Head of caudate nucleus (tissue), 42 donors: Measurements from ENCODE around the gene EML5.
A peak's percentile ranks its signal among the peaks of the same experiment; 100 is the strongest.

Experiments
- DNase-seq, 42 donors: peaks; one replicate each; pipeline versions ENCODE4 v3.0.0 to v3.0.0-alpha.2; 2020 to 2021; ENCODE audit warnings: mixed read lengths in 7 of 42
- intact Hi-C: fragments of 100-400 bp; cut with DNase I; formaldehyde crosslinking; loops from one replicate; pipeline ENCODE4 v1.15.0; 2022

The EML5 gene

DNA sequence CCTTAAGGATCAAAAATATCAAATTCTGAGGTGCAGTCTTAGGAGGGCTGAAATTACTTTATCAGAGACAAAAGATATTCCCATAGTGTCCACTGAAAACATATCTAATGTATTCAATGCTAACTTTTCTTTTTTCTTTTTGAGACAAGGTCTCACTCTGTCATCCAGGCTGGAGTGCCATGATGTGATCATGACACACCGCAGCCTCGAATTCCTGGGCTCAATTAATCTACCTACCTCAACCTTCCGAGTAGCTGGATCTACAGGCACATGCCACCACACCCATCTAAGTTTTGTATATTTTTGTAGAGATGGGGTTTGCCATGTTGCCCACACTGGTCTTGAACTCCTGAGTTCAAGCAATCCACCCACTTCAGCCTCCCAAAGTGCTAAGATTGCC lies 161.7 kb downstream of the EML5 start:
- intact Hi-C loops: no loop called here

DNA sequence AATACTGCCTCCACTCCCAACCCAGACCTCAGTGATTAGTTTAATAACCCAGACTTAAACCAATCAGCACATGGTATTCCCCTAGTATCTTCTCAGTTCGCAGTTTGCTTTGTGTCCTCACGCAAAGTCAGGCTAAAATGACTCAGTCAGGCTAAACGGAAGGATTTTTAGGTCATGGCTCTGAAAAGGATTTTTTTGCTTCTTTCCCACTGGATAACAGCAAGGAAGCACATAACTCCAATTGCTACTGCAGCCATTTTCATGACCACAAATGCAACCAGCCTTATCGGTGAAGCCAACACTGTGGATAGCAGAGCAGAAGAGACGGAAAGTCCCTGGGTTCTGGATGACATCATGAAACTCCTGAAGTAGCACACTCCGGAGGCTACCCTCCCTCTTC lies 162.2 kb downstream of the EML5 start:
- intact Hi-C loops: no loop called here
- no peak for DNase-seq

More for the DNA sequence above, 161.7 kb downstream of the EML5 start:
- no peak for DNase-seq

DNA sequence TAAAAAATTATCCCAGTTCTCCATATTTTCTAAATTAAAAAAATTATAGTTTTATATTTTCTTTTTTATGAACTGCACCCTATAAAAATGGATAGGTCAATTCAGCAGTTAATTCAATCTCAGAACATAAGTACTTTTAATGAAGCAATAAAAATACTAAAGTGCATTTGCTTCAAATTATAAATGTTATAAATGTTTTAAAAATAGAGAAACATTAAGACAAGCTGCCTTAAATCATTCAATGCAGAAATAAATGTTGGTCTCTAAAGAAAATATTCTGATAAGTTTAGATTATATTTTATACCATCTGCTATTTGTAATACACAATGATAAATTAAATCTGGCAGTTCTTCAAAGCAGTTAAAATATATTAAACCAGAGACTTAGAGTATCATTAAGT lies 164.3 kb downstream of the EML5 start:
- DNase-seq: no peak
- intact Hi-C loops: no loop called here

DNA sequence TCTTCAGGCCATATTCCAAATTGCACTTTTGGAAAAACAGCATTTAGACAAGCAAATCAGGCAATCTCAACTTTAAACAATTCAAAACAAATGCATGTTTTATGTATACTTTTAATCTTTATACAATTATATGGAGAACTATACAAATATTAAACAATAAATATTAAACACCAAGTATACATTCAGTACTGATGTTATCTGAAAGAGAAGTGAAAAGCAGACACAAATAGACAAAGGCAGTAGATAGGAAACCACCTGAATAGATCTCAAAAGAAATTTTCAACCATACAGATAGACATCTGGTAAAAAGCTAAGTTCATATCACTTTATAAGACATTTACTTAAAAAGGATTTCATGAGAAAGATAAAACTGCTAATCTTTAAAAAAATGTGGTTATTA lies 164.7 kb downstream of the EML5 start:
- DNase-seq: no peak
- intact Hi-C loops: no loop called here

DNA sequence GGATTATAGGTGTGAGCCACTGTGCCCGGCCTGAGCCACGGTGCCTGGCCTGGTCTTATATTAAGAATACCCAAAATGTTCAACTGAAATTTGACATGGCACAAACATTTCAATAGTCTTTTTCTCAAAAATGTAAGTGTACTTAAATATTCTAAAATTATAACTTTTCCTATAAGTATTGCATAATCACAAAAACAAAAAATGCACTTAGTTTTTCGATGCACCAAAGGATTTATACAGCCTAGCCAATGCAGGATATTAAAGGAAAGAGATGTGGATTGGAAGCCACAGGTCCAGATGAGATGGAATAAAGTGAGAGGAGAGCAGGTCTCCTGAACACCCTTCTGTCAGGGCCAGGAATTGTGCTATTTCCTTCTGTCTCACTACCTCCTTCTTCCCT lies 167.1 kb downstream of the EML5 start:
- no peak for DNase-seq
- intact Hi-C loops: no loop called here

DNA sequence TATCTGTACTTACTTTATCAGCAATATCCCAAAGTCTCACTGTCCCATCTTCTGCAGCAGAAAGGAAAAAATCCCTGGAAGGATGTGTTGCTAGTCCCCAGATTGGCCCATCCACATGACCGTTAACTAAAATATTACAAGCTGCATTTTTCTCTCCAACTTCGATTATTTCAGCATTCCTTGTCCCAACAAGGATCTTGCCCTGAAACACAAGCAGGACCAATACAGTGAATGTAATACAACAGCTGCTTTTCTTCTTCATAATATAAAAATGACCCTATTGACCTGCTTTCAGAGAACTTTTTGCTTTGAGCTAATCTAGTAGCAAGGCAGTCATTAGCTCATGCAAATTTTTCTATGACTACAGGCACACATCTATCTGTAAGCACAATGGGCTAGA lies 171.7 kb downstream of the EML5 start:
- intact Hi-C loops: no loop called here
- no peak for DNase-seq

DNA sequence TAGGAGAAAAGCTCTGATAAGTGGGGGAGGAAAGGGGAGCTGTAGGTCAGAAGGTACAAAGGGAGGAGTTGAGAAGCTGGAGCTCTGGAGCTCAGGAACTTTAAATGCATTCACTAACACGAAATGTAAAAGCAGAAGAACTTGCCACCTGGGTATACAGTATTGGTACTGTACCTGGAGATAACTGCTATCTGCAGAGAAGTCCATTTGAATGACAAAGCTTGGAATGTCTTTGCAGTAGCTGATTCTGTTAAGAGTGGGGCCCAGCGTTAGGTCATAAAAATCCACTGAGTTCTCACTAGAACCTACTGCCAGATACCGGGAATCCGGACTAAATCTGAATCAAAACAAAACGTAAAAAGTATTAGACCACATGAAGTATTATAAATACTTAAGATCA lies 174.3 kb downstream of the EML5 start:
- intact Hi-C loops: no loop called here
- DNase-seq: no peak

DNA sequence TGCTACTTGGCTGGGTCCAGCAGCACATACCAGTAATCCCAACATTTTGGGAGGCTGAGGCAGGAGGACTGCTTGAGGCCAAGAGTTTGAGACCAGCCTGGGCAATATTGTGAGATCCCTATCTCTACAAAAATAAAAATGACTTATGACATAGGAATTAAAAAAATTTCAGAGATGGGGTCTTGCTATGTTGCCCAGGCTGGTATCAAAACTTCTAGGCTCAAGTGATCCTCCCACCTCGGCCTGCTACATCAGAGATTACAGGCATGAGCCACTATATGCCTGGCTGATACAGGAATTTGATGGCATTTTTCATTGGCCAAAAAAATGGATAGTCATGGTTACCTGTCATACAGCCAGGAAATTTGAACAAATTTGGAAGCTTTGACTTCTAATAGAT lies 175.3 kb downstream of the EML5 start:
- intact Hi-C loops: no loop called here
- DNase-seq: no peak

DNA sequence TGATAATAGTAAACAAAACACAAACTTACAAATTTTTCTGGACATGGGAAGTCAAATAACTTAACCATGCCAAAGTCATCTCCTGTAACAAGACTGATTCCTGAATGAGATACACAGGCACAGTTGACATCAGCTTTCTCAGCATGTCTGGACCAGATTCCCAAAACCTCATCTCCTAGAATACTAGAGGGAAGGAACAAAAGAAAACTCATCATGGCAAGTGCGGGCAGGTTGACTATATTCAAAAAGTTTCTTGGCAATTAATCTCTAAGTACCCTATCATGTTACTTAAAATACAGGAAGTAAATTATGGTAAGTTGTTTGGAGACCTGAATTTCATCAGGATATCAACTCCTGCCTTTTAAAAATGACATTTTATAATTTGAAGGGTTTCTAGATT lies 176.1 kb downstream of the EML5 start:
- DNase-seq: no peak
- intact Hi-C loops: no loop called here

DNA sequence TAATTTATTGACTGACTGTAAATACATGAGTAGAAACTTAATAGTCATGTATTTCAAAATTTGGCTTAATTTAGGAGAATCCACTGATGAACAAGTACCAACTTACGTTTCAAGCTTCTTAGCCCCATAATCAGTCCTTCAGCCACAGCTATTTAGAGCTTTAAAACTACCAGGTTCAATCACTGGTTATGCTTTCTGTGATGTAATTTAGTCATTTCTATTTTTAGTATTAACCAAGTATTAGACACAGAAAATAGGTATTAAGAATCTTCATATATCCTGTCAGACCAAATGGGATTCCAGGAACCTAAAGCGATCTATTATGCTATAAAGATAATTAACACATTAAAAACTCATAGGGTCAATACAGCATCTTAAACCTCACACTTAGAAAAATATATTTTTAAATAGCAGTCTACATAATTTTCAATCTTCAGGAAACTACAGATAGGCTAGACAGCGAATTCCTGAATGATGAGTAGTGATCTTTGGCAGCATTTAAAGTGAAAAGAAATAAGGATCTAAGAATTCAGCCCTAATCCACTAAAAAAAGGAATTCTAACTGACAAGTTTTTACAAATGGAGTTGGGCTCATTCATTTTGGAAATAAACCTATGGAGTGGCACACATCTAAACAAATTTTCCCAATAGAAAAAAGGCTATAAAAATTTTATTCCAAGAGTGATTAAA lies 178.4 kb downstream of the EML5 start:
- DNase-seq: no peak
- intact Hi-C loops: no loop called here

DNA sequence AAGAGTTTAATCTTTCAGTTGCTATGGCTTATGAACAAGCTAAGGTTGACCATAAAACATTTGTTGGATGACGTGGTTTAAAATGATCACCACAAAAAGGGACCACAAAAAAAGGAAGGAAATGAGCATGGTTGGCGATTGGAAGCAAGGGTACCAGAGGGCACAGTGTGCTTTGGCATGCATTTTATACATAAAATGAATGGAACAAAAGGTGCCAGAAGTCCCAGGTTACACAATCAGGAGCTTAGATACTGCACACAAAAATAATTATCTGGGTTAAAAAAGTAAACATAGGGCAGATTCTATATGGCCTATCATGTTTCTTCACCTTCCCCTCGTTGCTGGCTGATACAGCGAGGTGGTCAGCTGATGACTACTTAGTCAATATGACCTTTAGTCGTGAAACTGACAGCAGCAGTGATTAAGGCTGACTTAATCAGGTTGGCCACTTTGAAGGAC lies 179.2 kb downstream of the EML5 start:
- DNase-seq: no peak
- intact Hi-C loops: no loop called here

DNA sequence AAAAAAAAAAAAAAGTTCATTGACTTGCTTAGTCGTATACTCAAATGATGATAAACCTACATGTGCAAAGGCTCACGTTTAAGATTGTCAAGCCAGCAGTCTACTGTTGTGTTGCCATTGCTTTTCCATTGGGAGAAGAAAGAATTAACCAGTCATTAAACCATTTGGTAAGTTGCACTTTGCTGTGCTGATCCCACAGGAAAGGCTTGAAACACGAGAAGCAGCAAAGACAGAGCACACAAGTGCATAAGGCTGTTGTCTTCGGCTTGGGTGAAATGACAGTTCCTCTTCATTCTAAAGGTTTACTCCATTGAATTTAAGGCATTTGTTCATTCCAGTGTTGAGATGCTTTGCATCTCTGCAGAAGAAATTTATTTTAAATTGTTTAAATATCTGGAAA lies 179.8 kb downstream of the EML5 start:
- DNase-seq: no peak
- intact Hi-C loops: no loop called here

DNA sequence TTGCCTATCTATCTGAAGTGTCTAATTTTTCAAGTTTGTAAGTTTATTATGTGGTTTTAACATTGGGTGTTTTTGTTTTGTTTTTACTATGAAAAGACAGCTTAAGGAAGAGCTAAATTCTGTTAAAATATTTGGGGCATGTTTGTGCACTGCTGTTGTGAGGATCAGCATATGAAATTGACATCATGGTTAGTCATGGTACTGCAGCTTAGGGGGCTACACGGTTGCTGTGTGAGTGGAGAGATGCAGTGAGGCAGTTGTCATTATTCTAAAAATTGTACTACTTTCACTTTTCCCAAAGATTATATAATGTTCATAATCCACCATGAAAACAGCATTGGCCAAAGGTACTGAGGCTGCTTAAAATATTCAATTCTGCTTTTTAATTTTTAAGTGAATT lies 180.9 kb downstream of the EML5 start:
- intact Hi-C loops: no loop called here
- no peak for DNase-seq

DNA sequence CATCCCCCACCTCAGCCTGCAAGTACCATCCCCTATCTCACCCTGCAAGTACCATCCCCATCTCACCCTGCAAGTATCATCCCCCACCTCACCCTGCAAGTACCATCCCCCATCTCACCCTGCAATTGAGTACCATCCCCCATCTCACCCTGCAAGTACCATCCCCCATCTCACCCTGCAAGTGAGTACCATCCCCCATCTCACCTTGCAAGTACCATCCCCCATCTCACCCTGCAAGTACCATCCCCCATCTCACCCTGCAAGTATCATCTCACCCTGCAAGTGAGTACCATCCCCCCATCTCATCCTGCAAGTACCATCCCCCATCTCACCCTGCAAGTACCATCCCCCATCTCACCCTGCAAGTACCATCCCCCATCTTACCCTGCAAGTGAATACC lies 184.9 kb downstream of the EML5 start:
- intact Hi-C loops: no loop called here
- DNase-seq: no peak

DNA sequence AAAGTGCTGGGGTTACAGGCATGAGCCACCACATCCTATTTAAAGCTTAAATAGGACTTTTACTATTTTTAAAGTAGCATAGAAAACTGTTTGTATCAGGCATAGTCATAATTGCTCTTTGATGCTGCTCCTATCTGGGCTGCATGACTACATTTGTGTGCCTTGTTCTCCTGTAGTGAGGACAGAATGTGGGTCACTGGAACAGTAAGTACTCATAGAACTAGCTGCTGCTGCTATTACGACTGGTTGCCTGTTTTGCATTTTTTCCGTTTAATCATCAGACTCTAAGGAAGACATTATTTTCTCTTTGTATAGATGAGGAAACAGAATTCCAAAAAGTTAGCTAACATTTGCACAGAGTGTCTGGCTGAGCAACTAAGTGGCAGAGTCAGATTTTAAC lies 187.2 kb downstream of the EML5 start:
- intact Hi-C loops: no loop called here
- peak in 1 of 42 donors; percentile 28 for DNase-seq

DNA sequence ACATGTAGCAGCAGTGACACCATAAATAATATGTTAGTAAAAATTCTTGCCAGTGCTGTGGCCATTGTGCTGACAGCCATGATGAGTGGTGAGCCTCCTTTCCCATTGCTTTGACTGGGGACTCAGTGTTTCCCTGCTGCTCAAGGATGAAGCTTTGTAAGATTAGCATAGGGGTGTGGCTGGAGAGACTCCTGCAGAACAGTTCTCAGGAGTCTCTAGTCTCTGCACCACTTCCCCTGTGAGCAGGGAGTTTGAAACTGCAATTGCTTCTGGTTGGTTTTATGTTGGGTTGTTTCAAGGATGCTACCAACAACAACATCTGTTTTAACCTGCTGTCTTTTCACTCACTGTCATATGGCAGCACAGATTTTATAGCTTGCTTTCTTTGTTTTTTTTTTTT lies 188.5 kb downstream of the EML5 start:
- intact Hi-C loops: no loop called here
- DNase-seq: no peak

DNA sequence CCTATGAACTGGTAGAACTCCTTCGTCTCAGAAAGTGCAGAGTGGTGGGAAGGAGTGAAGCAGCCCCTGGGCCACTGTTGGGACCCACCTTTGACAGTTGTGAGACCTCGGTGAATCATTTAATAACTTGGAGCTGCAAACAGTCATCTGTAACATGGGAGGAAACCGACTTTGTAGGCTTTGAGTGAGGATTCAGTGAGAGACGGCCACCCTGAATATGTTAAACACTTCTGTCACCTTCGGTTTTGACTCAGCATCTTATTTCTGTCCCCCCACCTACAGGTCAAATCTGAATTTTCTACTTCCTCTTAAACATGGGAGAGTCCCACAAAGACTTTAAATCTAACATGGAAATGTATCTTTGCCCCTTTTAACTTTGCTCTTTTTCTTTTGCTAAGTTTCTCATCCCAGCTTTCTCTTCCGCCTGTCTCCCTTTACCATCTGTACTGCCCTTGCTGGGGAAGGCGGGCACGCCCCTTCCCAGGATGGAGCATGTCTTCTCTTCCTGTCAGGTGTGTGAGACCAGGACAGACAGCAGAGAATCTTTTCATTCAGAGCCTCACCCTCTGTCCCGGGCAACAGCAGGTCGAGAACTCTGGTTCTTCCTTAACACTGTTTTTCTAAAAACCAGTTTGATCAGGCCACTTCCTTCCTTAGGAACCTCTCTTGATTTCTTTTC lies 192.9 kb downstream of the EML5 start:
- intact Hi-C loops: no loop called here
- DNase-seq: no peak

DNA sequence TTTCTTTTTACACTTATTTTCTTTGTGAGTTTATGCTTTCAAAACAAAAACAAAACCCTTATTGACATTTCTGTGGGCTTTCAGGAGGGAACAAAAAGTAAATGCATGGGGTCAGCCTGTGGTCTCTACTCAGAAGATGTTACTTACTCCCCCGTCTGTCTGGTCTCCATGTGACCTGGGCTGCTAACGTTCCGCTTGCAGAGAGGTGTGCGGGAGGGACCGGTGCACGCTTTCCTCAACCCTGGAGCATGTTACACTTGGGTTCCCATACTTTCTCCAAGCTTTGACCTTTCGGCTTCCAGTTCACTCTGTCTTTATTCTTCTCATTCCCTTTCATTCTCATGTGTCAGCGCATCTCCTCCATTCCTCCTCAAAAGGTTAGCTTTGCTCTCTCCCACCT lies 193.4 kb downstream of the EML5 start:
- intact Hi-C loops: no loop called here

DNA sequence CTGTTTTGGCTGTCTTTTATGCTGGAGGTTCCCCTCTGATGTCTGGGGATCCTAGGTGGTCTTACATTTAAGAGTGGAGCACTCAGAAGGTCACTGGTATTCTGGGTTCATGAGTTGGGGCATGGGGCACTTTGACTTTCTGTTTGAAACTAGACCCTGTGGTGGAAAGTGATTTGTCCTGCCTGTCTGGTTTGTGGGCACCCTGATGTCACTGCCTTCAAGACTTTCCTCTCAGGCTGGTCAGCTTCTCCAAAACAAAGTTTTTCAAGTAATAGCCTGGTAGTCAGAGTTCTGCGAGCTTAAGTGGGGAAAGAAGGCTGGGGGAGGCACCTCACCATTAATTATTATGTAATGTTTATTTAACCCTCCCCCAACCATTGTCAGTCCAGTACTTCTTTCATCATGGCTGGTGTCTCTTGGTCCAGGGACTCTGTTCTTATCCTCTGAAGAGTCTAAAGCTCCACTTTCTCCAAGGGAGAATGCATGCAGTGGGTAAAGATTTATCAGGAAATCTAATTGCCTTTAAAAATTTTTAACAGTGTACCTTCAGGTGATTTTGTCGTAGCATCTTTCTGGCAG lies 194.6 kb downstream of the EML5 start:
- intact Hi-C loops: no loop called here
- no peak for DNase-seq

More for the DNA sequence above, 193.4 kb downstream of the EML5 start:
- no peak for DNase-seq

DNA sequence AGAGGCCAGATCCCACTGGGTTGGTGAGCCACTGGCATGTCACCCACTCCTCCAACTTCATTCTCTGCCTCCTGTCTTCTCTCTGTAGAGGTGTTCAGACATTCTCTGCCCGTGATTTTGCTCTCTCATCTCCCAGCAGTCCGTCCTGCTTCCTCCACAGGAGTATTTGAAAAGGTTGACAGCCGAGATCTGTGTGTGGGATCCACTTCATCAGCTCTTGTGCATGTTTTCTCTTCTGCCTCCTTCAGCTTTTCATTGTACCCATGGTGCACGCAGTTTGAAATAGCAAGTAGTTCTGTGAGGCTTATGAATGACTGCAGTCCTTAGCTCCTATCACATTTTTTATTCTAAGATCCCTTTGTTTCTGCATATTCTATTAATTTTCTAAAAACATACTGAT lies 195.2 kb downstream of the EML5 start:
- DNase-seq: peak in 23 of 42 donors; percentile 10 to 81 (median 40)
- intact Hi-C loops: no loop called here

DNA sequence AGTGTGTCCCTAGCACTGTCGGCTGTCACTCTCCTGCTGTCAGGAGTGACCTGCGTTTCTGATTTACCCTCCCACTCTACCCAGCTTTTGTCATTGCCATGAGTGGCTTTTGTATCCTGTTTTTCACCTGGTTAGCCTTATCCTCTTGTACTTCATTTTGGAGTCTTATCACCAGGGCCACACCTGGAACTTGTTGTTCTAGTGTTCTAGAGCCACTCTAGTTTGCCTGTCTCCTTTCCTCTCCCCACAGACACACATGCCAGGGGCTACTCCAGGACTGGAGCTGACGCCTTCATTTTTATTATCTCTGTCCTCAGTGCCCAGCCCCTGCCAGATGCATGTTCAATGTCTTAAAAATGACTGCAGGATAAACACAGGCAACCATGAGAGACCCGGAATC lies 195.7 kb downstream of the EML5 start:
- intact Hi-C loops: no loop called here
- DNase-seq: no peak
